DND-41 (cell line): Measurements from ENCODE around the gene SLC39A2.

Experiments used
- ATAC-seq: fragments of 200-7000 bp; cut with Tn5 transposase; 3 replicates; pipeline ENCODE4 v1.9.1; 2021; ENCODE audit warnings: low read depth; ENCODE audit not compliant: insufficient read depth
- DNase-seq: peaks from one replicate; pipeline ENCODE4 v3.0.0-alpha.2; 2020
- H2AFZ ChIP-seq: 2 replicates; pipeline ENCODE4 v1.6.0; 2012; ENCODE audit warnings: low read depth, low read length
- H3K27ac ChIP-seq: 2 replicates; pipeline ENCODE4 v1.5.1; 2012; ENCODE audit warnings: low read length, inconsistent platforms
- H3K27me3 ChIP-seq: fragments of 200-600 bp; sonication (generic); 2 replicates; pipeline ENCODE4 v1.6.0; 2012; ENCODE audit warnings: low read length, mild to moderate bottlenecking, inconsistent platforms; ENCODE audit not compliant: insufficient read depth, poor library complexity
- H3K36me3 ChIP-seq: 2 replicates; pipeline ENCODE4 v1.5.1; 2012; ENCODE audit warnings: low read length, inconsistent platforms; ENCODE audit not compliant: insufficient read depth
- H3K4me1 ChIP-seq: 2 replicates; pipeline ENCODE4 v1.5.1; 2012; ENCODE audit warnings: mild to moderate bottlenecking, low read length; ENCODE audit not compliant: insufficient read depth
- H3K4me2 ChIP-seq: 2 replicates; pipeline ENCODE4 v1.6.0; 2012; ENCODE audit warnings: mild to moderate bottlenecking, moderate library complexity, low read length, inconsistent platforms; ENCODE audit not compliant: insufficient read depth
- H3K4me3 ChIP-seq, 2 experiments: fragments of 200-600 bp in 1 of 2; shearing (Covaris generic) in 1 of 2; 2 replicates each; pipeline ENCODE4 v1.5.1; 2012 to 2016; ENCODE audit warnings: inconsistent platforms in 2 of 2, low read length in 2 of 2, mild to moderate bottlenecking in 2 of 2, low read depth in 1 of 2, moderate library complexity in 1 of 2
- H3K79me2 ChIP-seq: 2 replicates; pipeline ENCODE4 v1.6.0; 2012; ENCODE audit warnings: low read length, inconsistent platforms; ENCODE audit not compliant: insufficient read depth
- H3K9ac ChIP-seq: 2 replicates; pipeline ENCODE4 v1.6.0; 2012; ENCODE audit warnings: low read depth, mild to moderate bottlenecking, inconsistent platforms, low read length, moderate library complexity
- H3K9me3 ChIP-seq: 2 replicates; pipeline ENCODE4 v1.5.1; 2012; ENCODE audit warnings: low read length, moderate library complexity, mild to moderate bottlenecking, inconsistent platforms; ENCODE audit not compliant: insufficient read depth, severe bottlenecking
- H4K20me1 ChIP-seq: 2 replicates; pipeline ENCODE4 v1.6.0; 2012; ENCODE audit warnings: low read length; ENCODE audit not compliant: insufficient read depth
- EZH2 ChIP-seq: IDR thresholded peaks from 3 replicates; pipeline ENCODE4 v1.6.1; 2012; ENCODE audit warnings: borderline replicate concordance, low read depth, mild to moderate bottlenecking, moderate library complexity, low read length, inconsistent platforms; ENCODE audit not compliant: severe bottlenecking
- TF ChIP-seq, protein P1 (sequence below): IDR thresholded peaks from 2 replicates; pipeline ENCODE4 v1.5.1; 2012; ENCODE audit warnings: borderline replicate concordance, low read length, moderate library complexity, mild to moderate bottlenecking; ENCODE audit not compliant: poor library complexity, severe bottlenecking; ENCODE audit errors: extremely low read depth

SLC39A2 gene

GRCh38 chr14:21025371-21026273, 26.5 kb downstream of the SLC39A2 start:
- no peaks in the 10 kb centered on the region for H3K36me3 ChIP-seq
- H3K27ac ChIP-seq: peak overlapping the region; percentile 48; the same call in 1 of the 2 replicates
- DNase-seq (no peak), ATAC-seq (no peak; the same call in 2 of the 3 replicates)
- H3K27me3 ChIP-seq: peaks cover 3% of the 10 kb centered on the region
- H3K79me2 ChIP-seq: no peaks in the 10 kb centered on the region
- no peaks in the 10 kb centered on the region for H4K20me1 ChIP-seq
- H3K9ac ChIP-seq: peak overlapping the region; percentile 58
- H2AFZ ChIP-seq: peak overlapping the region; percentile 91
- H3K9me3 ChIP-seq: no peaks in the 10 kb centered on the region
- peak overlapping the region; percentile 9 to 69; a peak in 3 of 4 replicates for H3K4me3 ChIP-seq
- peak overlapping the region; percentile 98 for H3K4me2 ChIP-seq
- TF ChIP-seq, protein P1, sequence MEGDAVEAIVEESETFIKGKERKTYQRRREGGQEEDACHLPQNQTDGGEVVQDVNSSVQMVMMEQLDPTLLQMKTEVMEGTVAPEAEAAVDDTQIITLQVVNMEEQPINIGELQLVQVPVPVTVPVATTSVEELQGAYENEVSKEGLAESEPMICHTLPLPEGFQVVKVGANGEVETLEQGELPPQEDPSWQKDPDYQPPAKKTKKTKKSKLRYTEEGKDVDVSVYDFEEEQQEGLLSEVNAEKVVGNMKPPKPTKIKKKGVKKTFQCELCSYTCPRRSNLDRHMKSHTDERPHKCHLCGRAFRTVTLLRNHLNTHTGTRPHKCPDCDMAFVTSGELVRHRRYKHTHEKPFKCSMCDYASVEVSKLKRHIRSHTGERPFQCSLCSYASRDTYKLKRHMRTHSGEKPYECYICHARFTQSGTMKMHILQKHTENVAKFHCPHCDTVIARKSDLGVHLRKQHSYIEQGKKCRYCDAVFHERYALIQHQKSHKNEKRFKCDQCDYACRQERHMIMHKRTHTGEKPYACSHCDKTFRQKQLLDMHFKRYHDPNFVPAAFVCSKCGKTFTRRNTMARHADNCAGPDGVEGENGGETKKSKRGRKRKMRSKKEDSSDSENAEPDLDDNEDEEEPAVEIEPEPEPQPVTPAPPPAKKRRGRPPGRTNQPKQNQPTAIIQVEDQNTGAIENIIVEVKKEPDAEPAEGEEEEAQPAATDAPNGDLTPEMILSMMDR: no peak
- TF ChIP-seq EZH2: no peak
- H3K4me1 ChIP-seq: peaks cover 17% of the 10 kb centered on the region

- DNase-seq (no peak), ATAC-seq (no peak)
- H3K9me3 ChIP-seq: no peaks in the 10 kb centered on the region
- no peak overlapping the region for H3K27ac ChIP-seq
- no peaks in the 10 kb centered on the region for H3K36me3 ChIP-seq
- no peak overlapping the region for H2AFZ ChIP-seq
- H3K4me3 ChIP-seq: no peak overlapping the region
- peaks cover 17% of the 10 kb centered on the region for H3K4me1 ChIP-seq
- H3K79me2 ChIP-seq: no peaks in the 10 kb centered on the region
- no peak overlapping the region for H3K9ac ChIP-seq
- H3K27me3 ChIP-seq: peaks cover 11% of the 10 kb centered on the region
- no peak overlapping the region for H3K4me2 ChIP-seq
- no peaks in the 10 kb centered on the region for H4K20me1 ChIP-seq
- TF ChIP-seq EZH2: no peak
- TF ChIP-seq, protein P1: no peak
Observed at GRCh38 chr14:21026274-21026987, 27.3 kb downstream of the SLC39A2 start.

DNA sequence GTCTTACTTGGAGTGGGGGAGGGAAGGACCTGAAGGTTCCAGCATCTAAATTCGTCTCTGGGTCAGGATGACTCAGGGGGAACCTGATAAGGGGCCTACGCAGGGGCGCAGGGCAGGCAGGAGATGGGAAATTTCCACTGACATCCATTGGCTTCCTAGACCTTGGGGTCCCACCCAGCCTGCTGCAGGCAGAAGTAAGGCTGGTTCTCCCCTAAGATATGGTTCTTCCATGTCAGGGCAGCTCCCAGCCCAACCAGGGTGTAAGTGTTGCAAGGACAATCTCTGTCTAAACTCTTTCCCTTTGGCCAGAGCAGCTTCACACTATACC, 27.9 kb downstream of the SLC39A2 start:
- peaks cover 16% of the 10 kb centered on the region for H3K27me3 ChIP-seq
- no peaks in the 10 kb centered on the region for H3K9me3 ChIP-seq

More for the DNA sequence above, 27.9 kb downstream of the SLC39A2 start:
- H4K20me1 ChIP-seq: no peaks in the 10 kb centered on the region
- no peak overlapping the region for H3K9ac ChIP-seq
- no peak overlapping the region for H3K4me2 ChIP-seq
- no peak overlapping the region for H3K4me3 ChIP-seq
- DNase-seq (no peak), ATAC-seq (no peak)
- H3K27ac ChIP-seq: no peak overlapping the region
- H2AFZ ChIP-seq: no peak overlapping the region
- H3K36me3 ChIP-seq: no peaks in the 10 kb centered on the region
- TF ChIP-seq, protein P1: no peak
- no peak for TF ChIP-seq EZH2
- peaks cover 17% of the 10 kb centered on the region for H3K4me1 ChIP-seq
- H3K79me2 ChIP-seq: no peaks in the 10 kb centered on the region
